ENCODE measurements around the gene MAPK12.

The MAPK12 gene

GRCh38 chr22:50298937-50299784, 37.7 kb upstream of the MAPK12 start:
- peak; percentile 31 for DNase-seq

- DNase-seq, result no peak
These were observed 36.8 kb upstream of the MAPK12 start for GRCh38 chr22:50298266-50298637.

- no peak for DNase-seq
These were observed 36.2 kb upstream of the MAPK12 start for GRCh38 chr22:50297510-50298265.

GRCh38 chr22:50296658-50297490, 35.4 kb upstream of the MAPK12 start:
- no peak for DNase-seq

DNA sequence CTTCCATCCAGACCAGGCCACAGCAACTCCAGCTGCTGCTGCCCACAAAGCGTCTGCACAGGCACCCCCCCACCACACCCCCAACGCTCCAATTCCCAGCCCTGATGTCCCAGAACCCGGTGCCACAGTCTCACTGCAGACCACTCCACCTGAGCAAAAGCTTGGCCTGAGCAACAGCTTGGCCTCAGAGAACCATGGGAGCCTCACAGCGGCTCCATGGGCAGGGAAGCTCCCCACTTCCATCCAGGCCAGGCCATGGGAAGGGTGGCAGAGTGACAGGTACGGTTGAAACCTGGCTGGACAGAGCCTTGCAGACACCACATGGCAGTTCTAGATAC, 32.8 kb upstream of the MAPK12 start:
- no peak for DNase-seq

DNA sequence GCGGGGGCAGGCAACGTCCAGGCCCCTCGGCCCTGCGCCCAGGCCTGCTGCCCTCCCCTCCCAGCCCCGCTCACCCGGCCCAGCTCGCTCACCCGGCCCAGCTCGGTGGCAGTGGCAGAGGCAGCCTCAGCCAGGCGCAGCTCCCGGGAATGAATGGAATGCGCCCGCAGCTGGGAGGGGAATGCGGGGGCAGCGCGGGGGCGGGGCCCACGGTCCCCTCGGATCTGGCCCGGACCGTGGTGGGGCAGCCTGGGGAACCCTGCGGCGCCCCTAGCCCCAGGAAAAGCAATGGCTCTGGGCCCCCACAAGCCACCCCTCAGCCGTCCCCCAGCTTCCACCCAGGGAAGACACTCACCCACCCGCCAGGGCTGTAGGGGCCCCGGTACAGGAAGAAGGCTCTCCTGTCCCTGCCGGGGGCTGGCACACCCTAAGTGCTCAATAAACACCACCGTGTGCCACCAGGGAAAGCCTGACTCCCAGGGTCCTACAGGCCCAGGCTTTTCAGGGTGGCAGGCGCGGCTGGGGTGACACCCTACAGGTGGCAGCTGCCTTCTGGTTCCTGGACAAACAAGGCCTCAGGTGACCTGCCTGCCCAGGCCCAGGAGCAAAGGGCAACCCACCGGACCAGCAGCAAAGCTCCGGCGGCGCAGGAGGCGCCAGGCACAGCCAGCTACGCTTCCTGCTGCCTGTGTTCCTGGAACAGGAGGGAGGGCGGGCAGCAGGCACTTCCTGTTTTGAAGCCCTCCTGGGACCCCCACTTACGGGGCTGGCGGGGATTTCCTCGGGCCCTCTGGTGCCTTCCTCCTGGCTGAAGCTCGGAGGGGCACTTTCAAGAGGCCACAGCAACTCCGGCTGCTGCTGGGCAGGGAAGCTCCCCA, 32.2 kb upstream of the MAPK12 start:
- DNase-seq, result no peak

DNA sequence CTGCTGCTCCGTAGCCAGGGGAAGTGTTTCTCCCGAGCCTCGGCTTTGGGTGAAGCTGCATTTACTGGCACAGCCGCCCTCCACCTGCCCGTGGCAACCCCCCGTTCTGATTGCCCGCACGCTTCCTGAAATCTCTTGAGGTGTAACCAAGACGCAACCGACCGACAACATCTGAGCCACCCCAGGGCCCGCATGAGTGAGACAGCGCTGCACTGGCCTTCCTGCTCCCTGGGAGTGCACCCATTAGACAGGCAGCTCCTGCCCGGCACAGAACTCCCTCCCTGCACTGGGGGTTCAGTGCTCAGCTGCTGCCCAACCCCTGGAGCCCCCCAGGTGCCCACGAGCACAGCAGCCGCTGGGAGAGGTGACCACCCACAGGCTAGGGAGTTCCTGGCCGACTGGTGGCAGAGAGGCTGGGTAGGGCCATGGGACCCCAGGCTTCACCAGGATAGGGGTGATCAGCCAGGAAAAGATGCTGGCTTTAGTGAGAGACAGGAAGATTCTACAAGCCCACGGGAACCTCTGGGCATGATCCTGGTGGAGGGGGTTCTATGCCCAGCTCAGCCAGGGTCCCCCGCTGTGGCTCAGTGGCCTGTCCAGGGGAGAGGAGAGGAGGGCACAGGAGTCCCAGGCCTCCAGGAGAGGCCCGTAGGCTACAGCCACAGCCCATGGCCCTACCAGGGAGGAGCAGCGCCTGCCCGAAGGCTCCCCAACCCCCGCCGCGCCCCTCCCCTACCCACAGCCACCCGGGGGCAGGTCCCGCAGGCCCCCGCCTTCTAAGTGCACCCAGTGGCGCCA, 31.4 kb upstream of the MAPK12 start:
- no peak for DNase-seq

- DNase-seq, result no peak
These were observed 28.6 kb upstream of the MAPK12 start for GRCh38 chr22:50289942-50290630.

DNA sequence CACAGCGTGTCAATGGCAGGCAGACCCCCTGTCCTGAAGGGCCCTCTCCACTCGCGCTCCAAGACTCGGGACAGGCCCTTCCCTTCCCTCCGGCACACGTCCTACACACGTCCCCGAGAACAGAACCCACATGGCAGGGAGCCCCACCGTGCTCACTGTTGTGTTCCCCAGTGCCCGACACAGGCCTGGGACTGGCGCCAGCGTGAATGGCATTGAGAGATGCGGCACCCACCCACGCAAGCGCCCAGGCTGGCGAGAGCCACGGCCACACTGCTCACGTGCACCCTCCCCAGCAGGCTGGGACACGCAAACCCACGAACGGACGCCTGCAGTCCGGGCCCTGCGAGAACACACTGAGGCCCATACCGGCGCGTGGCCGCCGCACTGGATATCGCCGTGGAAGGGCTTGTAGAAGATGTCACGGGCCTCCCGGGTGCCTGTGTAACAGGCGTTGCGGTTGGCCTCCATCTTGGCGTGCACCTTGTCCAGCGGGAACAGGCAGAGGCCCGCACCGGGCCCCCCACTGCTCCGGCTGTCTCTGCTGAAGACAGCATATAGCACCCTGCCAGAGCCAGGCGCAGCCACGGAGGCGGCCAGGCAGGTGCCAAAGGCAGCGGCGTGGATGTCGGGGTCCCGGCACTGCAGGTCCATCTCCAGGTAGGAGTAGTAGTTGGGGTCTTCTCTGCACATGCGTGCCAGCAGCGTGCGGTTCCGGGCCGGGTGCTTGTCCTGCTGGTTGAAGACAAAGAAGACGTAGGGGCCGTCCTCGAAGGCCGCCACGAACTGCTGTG, 27.9 kb upstream of the MAPK12 start:
- DNase-seq, result no peak

DNA sequence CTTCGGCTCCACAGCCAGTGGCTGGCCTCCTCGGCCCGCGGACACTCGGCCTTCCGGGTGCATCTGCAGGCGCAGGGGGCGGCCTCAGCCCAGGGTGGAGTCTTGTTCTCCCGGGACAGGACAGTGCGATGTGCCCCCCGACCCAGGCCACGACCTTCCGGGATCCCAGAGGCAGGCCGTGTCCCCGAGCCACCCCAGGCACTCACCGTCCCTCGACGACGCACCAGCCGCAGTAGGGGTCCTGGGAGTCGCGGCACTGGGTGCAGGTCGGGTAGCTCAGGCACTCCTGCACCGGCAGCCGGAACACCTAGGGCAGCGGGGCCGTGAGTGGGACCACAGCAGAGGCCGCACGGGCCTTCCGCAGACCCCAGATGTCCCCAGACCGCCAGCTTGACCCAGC, 26.2 kb upstream of the MAPK12 start:
- no peak for DNase-seq

- DNase-seq, result no peak
These were observed 25.3 kb upstream of the MAPK12 start for GRCh38 chr22:50286701-50287318.

DNA sequence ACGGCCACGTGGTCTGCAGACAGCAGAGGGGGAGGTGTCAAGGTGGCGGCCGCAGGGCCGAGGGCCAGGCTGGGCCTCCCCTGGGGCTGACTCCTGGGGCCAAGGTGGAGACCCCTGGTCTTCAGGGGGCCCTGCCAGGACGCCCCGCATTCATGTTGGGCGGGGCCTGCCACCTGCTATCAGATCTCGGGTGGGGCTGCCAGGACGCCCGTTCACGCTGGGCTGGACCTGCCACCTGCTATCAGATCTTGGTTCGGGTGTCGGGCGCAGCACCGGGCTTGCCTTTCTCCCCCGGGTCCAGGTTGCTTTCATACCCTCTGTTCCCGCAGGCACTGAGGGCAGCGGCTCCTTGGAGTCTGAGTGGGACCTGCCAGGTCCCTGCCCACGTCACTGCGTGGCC, 24.8 kb upstream of the MAPK12 start:
- no peak for DNase-seq

DNA sequence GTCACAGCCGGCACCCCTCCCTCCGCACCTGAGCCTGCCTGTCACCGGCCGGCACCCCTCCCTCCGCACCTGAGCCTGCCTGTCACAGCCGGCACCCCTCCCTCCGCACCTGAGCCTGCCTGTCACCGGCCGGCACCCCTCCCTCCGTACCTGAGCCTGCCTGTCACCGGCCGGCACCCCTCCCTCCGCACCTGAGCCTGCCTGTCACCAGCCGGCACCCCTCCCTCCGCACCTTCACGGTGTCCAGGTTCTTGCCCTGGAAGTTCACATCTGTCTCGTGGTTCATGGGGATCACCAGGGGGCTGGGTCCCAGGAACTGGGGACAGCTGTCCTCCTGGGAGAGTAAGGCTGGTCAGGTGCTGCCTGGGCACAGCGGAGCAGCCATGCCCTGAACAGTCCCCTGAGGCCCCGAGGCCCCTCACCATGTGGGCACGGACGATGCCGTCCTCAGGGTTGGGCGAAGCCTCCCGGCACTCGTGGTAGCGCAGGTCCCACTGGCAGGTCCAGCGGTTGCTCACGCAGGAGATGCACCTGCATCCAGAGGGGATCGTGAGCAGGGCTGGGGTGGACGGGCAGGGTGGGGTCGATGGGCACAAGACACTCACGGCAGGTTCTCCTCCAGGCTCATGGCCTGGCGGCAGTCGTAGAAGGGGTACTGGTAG, 24.2 kb upstream of the MAPK12 start:
- DNase-seq, result no peak

- DNase-seq, result no peak
These were observed 23.0 kb upstream of the MAPK12 start for GRCh38 chr22:50284479-50284878.

- DNase-seq, result no peak
These were observed 22.3 kb upstream of the MAPK12 start for GRCh38 chr22:50283821-50284220.

GRCh38 chr22:50282361-50283155, 21.1 kb upstream of the MAPK12 start:
- no peak for DNase-seq

DNA sequence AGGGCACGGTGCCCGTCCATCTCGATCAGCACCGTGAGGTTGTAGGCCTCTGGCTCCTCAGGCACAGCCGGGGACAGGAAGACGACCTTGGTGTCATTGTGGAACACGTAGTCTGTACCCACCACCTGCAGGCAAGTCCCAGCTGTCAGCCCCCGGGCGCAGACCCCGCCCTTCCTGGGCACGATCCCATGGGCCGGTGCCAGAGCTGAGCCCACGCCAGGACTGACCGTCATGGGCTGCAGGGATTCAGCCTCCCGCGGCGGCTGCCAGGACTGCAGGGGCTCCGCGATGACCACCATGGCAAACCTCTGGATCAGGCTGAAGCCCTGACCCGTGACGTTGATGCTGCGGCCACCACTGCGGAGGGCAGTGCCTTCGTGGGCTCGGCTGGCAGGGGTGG, 20.5 kb upstream of the MAPK12 start:
- no peak for DNase-seq

- DNase-seq, result no peak
These were observed 19.9 kb upstream of the MAPK12 start for GRCh38 chr22:50281384-50281760.

Measured in NCI-H82 (cell line).